HG03045 (cell line): Measurements from ENCODE around the gene MYCBP2.
"Not testable (repeated sequence)": the region's sequence is repeated elsewhere in the genome, so short reads cannot be mapped to it uniquely, and the experiment has no call there.

Experiments
- ATAC-seq: cut with Tn5 transposase; IDR thresholded peaks from one replicate; pipeline ENCODE4 v1.9.1; 2021; ENCODE audit warnings: mild to moderate bottlenecking, moderate library complexity; ENCODE audit not compliant: unreplicated experiment

The MYCBP2 gene

DNA sequence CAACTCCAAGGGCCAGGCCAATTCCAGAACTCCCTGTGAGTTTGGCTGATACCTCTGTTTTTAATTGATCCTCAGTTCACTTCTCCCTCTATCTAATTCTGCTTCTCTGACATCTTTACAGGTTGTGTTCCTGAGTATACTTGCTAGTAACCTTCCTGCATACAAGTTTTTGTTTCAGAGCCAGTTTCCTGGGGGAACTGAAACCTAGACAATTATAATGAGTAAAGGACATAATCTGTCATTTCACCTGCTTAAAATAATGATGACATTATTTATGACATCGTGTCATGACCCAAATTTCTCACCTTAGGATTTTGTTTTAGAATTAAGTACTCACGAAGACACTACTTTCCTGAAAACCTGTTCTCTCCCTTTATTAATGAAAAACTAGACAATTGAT lies 12.5 kb upstream of the MYCBP2 start:
- peak; percentile 52 for ATAC-seq

- ATAC-seq = peak; percentile 64
Measured at GRCh38 chr13:77338961-77339401, 12.1 kb upstream of the MYCBP2 start.

- ATAC-seq = peak; percentile 32
Measured at GRCh38 chr13:77338329-77338728, 11.4 kb upstream of the MYCBP2 start.

DNA sequence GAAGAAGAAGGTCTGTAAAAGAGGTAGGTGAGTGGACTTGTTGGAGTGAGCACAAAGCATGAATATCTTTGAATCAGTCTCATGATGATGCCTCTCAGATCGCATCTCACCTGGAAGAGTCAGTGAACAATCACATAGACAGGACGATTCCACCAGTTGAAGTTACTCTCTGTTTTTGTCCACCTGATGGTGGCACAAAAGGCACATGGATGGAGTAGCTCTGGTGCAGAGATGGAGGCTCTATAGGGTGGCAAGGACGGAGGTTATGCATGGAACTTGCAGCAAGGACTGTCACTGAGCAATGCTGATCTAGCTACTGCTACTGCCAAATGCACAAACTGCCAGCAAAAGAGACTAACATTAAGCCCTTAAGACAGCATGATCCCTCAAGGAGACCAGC lies 10.3 kb upstream of the MYCBP2 start:
- no peak for ATAC-seq

- no peak for ATAC-seq
Measured at GRCh38 chr13:77335543-77335942, 8.6 kb upstream of the MYCBP2 start.

- ATAC-seq = no peak
Measured at GRCh38 chr13:77333594-77333993, 6.7 kb upstream of the MYCBP2 start.

DNA sequence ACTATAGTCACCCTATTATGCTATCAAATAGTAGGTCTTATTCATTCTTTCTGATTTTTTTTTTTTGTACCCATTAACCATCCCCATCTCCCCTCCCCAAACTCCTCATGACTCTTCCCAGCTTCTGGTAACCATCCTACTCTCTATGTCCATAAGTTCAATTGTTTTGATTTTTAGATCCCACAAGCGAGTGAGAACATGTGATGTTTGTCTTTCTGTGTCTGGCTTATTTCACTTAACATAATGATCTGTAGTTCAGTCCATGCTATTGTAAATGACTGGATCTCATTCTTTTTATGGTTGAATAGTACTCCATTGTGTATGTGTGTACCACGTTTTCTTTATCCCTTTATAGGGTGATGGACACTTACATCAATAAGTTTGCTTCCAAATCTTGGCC lies 4.5 kb upstream of the MYCBP2 start:
- ATAC-seq = no peak

GRCh38 chr13:77329911-77330584 lies 3.2 kb upstream of the MYCBP2 start:
- no peak for ATAC-seq

GRCh38 chr13:77329133-77329910 lies 2.4 kb upstream of the MYCBP2 start:
- peak; percentile 52 for ATAC-seq

DNA sequence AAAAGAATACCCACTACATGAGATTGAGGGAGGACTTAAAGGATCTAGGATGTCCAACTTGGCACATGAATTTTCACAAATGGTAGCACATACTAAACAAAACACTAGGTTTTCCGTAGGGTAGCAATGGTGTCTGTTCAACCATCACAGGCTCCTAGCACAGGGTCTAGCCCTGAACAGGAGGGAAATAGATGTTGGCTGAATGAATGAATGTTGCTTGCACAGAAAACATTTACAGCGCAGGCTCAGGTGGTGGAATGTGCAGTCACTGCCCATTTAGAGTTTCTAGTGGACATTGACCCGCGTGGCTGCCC lies 1.9 kb upstream of the MYCBP2 start:
- ATAC-seq = peak; percentile 3

GRCh38 chr13:77325371-77325980 lies 1.4 kb downstream of the MYCBP2 start:
- no peak for ATAC-seq

- no peak for ATAC-seq
Measured at GRCh38 chr13:77323858-77324257, 3.0 kb downstream of the MYCBP2 start.

DNA sequence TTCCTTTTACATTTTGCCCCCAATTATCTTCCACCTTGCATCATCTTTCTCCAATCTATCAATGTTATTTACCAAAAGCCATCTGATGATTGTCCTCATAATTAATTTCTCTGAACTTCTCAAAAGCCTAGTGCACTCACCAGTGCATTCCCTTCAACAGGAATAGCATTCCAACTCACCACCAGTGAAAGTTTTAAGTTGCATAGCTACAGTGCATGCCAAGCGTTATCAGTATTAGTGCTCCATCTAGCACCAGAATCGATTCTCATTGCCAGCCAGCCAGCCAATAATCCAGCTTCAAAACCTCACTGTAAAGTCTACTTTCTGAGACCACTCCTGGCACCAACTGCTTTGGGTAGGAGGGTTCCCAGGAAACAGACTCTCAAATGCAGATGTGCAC lies 7.4 kb downstream of the MYCBP2 start:
- no peak for ATAC-seq

GRCh38 chr13:77318741-77319140 lies 8.2 kb downstream of the MYCBP2 start:
- ATAC-seq = no peak

DNA sequence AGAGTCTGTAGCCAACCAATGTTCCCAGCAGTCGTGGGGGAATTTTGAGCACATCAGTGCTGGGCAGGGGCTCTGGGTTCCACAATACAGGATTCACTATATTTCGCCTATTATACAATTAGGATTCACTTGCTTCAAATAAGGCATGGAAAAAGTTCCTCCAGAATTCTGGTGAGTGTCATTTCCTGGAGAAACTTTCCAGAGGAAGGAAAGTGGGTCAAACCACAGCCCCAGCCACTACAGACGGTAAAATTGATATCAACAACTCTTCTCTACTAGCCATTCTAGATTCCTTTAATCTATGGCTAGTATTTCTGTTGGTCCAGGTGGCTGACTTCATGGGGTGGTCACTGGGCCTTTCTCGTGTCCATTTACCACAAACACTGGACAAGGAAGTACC lies 10.5 kb downstream of the MYCBP2 start:
- ATAC-seq = no peak

DNA sequence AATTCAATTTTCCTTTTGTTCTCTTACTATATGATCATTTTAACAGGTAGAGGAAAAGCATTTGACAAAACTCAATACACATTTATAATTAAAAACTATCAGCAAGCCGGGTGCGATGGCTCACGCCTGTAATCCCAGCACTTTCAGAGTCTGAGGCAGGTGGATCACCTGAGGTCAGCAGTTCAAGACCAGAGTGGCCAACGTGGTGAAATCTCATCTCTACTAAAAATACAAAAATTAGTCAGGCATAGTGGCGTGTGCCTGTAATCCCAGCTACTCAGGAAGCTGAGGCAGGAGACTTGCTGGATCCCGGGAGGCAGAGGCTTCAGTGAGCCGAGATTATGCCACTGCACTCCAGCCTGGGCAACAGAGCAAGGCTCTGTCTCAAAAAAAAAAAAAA lies 11.4 kb downstream of the MYCBP2 start:
- ATAC-seq = not testable (repeated sequence)

DNA sequence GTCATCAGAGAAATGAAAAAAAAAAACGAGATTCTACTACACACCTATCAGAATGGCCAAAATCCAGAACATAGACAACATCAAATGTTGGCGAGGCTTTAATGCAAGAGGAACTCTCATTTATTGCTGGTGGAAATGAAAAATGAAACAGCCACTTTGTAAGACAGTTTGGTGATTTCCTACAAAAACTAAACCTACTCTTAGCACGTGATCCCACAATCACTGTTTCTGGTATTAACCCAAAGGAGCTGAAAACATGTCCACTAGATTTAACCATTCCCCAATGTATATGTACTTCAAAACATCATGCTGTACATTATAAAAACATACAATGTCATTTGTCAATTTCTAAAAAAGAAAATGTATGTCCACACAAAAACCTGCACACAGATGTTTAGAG lies 13.0 kb downstream of the MYCBP2 start:
- ATAC-seq = no peak

- no peak for ATAC-seq
Measured at GRCh38 chr13:77312311-77312710, 14.6 kb downstream of the MYCBP2 start.

DNA sequence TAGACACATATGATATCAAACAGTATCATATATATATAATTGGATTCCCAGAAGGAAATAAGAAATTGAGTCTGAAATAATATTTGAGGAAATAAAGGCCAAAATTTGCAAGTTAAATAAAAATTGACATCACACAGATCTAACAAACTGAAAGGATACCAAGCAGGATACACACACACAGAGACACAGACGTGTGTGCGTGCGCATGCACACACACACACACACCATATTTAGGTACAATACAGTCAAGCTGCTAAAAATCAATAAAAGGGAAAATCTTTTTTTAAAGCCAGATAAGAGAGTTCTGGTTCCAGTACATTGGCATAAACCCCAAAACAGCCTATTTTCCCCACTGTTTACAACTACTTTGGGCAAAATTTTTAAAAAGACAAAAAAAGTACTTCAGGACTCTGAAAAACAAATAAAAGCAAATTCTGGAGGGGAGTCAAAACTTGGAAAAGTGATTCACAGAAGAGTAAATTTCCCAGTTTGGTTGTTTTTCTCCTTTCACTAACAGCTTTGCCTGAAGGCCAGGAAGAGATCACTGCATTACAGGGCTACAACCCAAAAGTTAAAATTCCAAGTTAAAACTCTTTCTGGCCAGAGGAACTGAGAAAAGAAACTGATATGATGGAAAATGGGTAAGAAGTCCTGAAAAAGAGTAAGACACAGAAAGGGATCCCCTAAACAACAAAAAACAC lies 16.2 kb downstream of the MYCBP2 start:
- ATAC-seq = no peak

GRCh38 chr13:77310161-77310560 lies 16.7 kb downstream of the MYCBP2 start:
- ATAC-seq = no peak

DNA sequence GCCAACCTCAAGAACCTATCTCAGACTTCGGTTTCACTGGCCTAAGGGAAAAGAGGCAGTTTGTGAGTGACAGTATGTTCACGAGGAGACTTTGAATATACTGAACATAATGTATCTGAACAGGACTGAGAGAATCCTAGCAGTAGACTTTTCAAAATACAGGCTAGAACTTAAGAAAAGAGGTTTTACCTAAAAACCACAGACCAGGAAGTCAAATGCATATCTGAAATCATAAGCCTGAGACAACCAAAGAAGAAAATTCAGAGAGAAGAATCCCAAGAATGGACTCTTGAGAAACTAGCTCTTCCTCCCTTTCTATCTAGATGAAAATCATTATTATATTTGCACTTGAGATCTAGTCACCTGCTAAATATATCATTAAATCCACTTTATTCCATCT lies 17.6 kb downstream of the MYCBP2 start:
- no peak for ATAC-seq

- ATAC-seq = no peak
Measured at GRCh38 chr13:77306458-77306857, 20.4 kb downstream of the MYCBP2 start.
